Right ventricle myocardium superior (tissue), 1 donor: ENCODE data around the gene NUP93. TPM values are rescaled to one million over a fixed set of nuclear protein-coding genes. Genes with fewer than 3 reads are reported as not detected.
"Not testable (repeated sequence)": the region's sequence is repeated elsewhere in the genome, so short reads cannot be mapped to it uniquely, and the experiment has no call there.

Source experiments
- ATAC-seq: fragments of 200-7000 bp; cut with Tn5 transposase; one replicate; pipeline ENCODE4 v1.9.1; 2020; ENCODE audit warnings: mild to moderate bottlenecking; ENCODE audit not compliant: poor library complexity
- DNase-seq: peaks from one replicate; pipeline ENCODE4 v3.0.0-alpha.2; 2020
- intact Hi-C: fragments of 100-400 bp; cut with DNase I; formaldehyde crosslinking; loops from one replicate; pipeline ENCODE4 v1.11.2; 2022
- total RNA-seq: library from RNA; stranded (reverse); fragmentation: NEBNext Ultra II Directional; extraction: Animal tissue kit (Norgen Biotek cat#: 25700); gene quantifications from one replicate; pipeline ENCODE4 v1.2.1, GENCODE V29; 2021
- donor health status: DM: no; HTN: yes; CAD: no; lungs with severe emphysema.

The NUP93 gene
- total RNA-seq, 1 donor from 2014 or later = 20.6 TPM

DNA sequence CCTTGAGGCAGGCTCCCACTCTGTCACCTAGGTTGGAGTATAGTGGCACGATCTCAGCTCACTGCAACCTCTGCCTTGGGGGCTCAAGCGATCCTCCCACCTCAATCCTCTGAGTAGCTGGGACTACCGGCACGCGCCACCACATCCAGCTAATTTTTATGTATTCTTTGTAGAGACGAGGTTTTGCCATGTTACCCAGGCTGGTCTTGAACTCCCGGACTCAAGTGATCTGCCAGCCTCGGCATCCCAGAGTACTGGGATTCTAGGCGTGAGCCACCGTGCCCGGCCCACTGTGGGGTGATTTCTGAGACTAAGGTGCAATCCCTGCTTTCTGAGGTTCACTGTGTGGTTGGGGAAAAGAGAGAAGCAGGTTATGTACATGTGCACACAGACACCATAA lies 123.0 kb downstream of the NUP93 start:
- ATAC-seq = no peak
- intact Hi-C loops = no loop called here
- DNase-seq = no peak

DNA sequence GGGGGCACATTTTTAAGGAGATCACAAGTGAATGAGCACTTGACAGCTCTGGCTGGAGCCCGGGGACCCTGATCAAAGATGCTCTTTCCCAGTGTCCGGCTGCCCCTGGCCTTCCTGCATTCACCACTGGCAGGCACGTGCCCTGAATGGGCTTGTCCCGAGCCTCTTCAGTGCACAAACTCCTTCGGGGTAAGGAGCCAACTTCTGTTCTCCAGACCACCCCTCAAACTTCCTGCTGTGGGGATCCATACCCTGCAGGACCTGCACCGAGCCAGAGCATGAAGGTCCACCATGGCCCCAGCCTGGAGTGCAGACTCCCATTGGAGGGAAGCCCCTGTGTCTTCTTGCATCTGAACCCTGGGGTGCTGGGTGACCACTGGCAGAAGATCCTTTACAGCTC lies 125.3 kb downstream of the NUP93 start:
- ATAC-seq = no peak
- intact Hi-C loops = no loop called here

DNA sequence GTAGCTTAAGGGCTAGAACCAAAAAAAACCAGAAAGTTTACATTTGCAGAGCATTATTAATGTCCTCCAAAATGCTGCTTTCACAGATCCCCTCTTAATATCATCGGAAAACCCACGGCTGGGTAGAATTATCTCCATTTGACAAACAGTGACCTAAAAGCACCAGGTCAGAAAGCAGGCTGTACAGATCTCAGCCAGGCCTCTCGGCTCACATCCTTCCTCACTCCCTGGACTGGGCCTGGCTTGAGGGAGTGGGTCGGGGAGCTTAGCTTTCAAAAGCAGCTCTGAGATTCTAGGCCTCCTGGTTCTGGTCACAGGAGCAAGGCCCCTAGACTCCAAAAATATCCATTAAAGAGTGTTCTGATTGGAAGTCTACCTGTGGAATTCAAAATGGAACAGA lies 126.0 kb downstream of the NUP93 start:
- DNase-seq = no peak
- intact Hi-C loops = no loop called here
- no peak for ATAC-seq

More for the DNA sequence above, 125.3 kb downstream of the NUP93 start:
- no peak for DNase-seq

GRCh38 chr16:56856876-56857447 lies 127.0 kb downstream of the NUP93 start:
- DNase-seq (no peak), ATAC-seq (no peak)
- intact Hi-C loops = no loop called here

GRCh38 chr16:56858374-56858773 lies 128.4 kb downstream of the NUP93 start:
- no peak for DNase-seq
- intact Hi-C loops = no loop called here
- ATAC-seq = no peak

GRCh38 chr16:56859636-56860035 lies 129.7 kb downstream of the NUP93 start:
- intact Hi-C loops = no loop called here
- DNase-seq = no peak
- ATAC-seq = no peak

DNA sequence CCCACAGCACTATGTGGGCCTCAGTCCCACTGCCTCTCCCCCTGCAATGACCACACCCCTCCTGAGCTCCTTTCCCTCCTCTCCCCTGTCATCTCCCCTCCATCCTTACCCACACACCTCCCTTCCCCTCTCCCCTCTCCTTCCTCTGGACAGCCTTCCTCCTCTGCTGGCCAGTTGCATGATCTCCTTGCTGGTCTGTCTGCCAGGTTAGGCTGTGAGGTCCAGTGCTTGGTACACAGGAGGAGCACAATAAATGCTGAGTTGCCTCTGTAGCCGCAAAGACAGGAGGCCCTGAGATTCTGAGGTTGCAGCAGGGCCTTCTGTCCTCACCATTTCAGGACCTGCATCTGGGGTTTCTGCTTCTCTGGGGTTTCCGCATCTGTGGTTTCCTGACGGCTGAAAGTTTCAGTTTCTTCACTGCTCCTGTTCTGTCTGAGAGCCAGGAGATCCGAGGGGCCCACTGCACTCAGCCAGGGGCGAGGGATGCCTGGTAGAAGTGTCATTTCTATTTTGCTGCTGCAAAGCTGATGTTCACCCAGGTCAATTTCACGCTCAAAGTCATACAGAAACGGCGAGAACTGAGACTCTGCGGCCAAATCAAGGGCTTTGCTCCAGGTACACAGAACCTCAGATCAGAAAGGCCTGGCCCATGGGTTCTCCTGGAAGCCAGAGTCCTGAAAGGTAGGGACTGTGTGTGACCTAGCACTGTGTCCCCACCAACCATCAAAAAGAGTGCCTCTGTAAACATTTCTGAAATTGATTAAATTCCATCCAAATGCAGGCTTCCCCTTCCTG lies 130.5 kb downstream of the NUP93 start:
- DNase-seq = no peak
- intact Hi-C loops = no loop called here
- ATAC-seq = no peak

DNA sequence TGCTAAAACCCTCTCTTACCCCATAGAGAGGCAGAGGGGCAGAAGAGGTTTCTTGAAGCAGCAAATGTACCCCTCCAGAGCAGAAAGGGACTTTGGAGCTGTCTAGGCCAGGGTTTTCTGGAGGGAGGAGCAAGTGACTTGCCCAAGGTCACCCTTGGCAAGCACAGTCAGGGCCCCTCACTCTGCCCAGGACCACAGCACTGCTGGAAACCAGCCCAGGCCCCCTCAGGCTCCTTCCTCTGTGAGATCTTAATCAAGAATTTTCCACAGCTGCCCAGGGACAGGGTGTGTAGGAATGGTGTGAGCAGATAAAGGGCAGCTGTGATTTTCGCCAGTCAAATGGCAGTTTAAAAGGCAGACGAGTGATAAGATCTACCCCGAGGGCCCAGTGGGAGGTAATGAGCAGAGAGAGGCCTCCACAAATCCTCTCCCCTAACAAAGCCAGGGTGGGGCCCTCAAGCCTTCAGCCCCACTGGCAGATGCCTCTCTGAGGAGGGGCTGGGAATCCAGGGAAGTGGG lies 131.2 kb downstream of the NUP93 start:
- no peak for ATAC-seq
- no peak for DNase-seq
- intact Hi-C loops = no loop called here

DNA sequence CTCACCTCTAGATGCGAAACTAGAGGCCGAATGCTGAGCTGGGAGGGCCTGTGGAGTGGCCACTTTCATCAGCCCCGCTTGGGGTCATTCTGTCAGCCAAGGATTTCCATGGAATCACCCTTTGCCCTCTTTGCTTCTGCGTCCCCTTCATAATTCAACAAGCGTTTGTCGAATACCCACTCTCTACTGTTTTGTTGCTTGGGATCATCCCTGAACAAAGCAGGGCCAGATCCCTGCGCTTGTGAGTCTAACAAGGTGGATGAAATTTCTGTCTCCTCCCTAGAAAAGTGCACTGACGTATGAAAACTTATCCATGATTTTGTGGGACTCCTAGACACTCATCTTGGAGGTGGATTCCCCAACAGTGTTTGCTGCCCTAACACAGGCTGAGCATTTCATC lies 131.8 kb downstream of the NUP93 start:
- no peak for ATAC-seq
- DNase-seq = no peak
- intact Hi-C loops = no loop called here

GRCh38 chr16:56862776-56863175 lies 132.8 kb downstream of the NUP93 start:
- intact Hi-C loops = no loop called here
- no peak for ATAC-seq
- no peak for DNase-seq

DNA sequence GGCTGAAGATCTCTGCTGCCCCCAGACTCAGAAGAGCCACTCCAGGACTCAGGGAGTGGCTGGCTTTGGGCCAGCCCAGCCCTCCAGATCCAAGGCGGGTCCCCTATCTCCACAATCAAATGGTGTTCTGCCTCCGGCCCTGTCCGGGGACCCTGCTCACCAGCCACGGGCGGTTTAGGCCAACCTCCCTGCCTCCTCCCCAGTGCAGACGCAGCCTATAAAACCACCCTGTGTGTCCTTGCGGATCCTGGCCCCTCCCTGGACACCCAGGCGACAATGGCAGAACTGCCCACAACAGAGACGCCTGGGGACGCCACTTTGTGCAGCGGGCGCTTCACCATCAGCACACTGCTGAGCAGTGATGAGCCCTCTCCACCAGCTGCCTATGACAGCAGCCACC lies 135.0 kb downstream of the NUP93 start, which contains the start of gene SLC12A3:
Gene SLC12A3, plus strand, starts transcription at position 248 of the 400 bp plus-strand sequence. Its CDS starts 29 bp downstream, at position 277.
- intact Hi-C loops = loop anchor here (5.0 kb wide), 3 partner anchors 67 to 182 kb away; partner anchors contain the start of gene HERPUD1

DNA sequence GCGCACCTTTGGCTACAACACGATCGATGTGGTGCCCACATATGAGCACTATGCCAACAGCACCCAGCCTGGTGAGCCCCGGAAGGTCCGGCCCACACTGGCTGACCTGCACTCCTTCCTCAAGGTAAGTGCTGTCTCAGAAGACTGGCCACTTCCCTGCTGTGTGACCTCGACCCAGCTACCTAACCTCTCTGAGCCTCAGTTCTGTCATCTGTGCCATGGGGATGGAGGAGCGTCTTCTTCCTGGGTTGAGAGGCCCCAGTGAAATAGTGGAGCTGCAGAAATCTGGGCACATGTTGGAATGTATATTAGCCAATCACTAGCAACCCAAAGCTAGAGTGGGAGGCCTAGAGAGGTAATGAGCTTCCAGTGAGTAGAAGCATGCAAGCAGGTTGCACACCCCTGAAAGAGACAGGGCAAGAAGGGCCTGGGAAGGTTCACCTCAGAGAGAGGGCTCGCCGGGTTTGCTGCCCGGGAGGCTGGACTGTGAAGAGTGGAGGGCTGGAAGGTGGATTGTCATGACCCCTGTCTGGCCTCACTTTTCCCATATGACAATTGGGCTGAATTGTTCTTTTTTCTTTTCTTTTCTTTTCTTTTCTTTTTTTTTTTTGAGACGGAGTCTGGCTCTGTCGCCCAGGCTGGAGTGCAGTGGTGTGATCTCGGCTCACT lies 135.6 kb downstream of the NUP93 start:
- intact Hi-C loops = loop anchor here (5.0 kb wide), 3 partner anchors 67 to 182 kb away; partner anchors contain the start of gene HERPUD1
- ATAC-seq (no peak), DNase-seq (no peak)

More for the DNA sequence above, 135.0 kb downstream of the NUP93 start, which contains the start of gene SLC12A3:
- ATAC-seq = no peak
- DNase-seq = no peak

DNA sequence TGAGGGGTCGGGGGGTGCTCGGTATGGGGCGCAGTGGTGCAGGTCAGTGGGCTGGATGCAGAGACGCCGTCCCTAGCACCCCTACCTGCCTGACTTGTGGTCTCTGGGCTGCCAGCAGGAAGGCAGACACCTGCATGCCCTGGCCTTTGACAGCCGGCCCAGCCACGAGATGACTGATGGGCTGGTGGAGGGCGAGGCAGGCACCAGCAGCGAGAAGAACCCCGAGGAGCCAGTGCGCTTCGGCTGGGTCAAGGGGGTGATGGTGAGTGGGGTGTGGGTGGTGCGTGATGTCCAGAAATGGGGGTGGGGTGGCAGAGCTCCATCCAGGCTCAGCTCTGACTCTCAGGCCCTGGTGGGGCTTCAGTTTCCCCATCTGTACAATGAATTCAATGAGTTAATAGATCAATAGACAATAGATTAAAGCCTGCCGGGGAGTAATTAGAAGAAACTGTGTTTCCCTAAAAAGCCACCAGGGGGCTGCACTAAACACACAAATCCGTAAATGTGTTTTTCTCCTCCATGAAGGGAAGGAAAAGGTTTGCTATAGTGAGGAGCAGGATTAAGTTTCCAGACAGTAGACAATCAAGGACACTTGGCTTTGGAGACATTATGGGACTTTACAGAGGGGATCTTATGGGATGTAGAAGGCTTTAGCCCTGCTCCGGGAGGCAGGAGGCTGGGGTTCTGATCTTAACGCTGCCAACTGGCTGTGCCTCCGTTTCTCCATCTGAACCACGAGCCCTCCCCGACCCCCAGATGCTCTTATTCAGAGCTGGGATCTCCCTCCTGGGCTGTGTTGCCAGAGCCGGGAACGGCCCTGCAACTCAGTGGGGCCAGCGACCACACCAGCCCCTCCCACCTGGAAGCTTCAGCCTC lies 137.3 kb downstream of the NUP93 start:
- DNase-seq (no peak), ATAC-seq (peak; percentile 58)
- intact Hi-C loops = loop anchor here (5.0 kb wide), 3 partner anchors 65 to 180 kb away; partner anchors contain the start of gene HERPUD1

DNA sequence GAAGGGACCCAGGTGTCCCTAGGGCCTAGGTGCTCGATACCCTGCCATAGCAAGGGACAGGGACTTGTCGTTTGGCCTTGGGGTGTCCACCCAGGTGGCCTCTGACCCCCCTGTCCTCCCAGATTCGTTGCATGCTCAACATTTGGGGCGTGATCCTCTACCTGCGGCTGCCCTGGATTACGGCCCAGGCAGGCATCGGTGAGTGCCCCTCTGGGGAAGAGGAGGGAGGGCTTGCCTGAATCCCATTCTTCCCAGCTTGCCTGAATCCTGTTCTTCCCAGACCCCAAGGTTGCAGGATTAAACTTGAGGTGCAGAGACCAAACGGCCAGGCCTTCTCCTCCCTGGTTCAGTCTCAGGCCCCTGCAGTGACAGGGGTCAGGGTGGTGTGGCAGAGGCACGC lies 138.2 kb downstream of the NUP93 start:
- no peak for DNase-seq
- no peak for ATAC-seq
- intact Hi-C loops = loop anchor here (5.0 kb wide), 3 partner anchors 64 to 179 kb away; partner anchors contain the start of gene HERPUD1

DNA sequence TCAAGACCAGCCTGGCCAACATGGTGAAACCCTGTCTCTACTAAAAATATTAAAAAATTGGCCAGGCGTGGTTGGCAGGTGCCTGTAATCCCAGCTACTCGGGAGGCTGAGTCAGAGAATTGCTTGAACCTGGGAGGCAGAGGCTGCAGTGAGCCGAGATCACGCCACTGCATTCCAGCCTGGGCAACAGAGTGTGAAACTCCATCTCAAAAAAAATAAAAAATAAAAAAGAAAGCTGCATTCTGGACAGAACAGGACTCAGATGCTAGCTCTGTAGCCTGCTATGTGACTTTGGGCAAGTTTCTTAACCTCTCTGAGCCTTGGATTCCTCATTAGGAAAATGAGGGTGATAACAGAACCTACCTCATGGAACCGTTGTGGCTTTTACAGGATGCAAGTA lies 138.8 kb downstream of the NUP93 start:
- not testable (repeated sequence) for ATAC-seq, DNase-seq
- intact Hi-C loops = loop anchor here (5.0 kb wide), 3 partner anchors 64 to 179 kb away; partner anchors contain the start of gene HERPUD1

- intact Hi-C loops = loop anchor here (5.0 kb wide), 3 partner anchors 63 to 178 kb away; partner anchors contain the start of gene HERPUD1
- no peak for ATAC-seq
- no peak for DNase-seq
Observed at GRCh38 chr16:56869513-56870275, 139.8 kb downstream of the NUP93 start.

GRCh38 chr16:56870276-56870888 lies 140.5 kb downstream of the NUP93 start:
- DNase-seq (no peak), ATAC-seq (no peak)
- intact Hi-C loops = no loop called here
